Measurements from ENCODE around the gene DLGAP1.

DNA sequence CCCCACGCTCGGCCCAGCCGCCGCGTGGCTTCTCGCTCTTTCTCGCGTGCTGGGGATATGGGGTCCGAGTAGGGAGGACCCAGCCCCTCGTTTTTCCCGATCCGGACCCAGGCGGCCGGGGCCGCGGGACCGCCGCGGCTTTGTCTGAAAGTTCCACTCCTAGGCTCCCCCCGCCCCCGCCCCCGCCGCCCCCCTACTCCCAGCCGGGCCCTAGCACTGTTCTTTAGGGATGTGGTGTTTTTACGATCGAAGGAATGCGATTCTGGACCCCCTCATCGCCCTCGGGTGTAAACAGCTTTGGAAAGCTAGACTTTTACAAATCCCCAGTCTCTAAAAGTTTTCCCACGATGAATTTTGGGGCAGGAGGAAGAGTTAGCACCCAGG lies 1004.3 kb downstream of the DLGAP1 start:
- TF ChIP-seq HDGF (IDR thresholded peaks at IDR 0.05; ENCODE audit: borderline replicate concordance), result no peak
- no peak for TF ChIP-seq SP1 (IDR thresholded peaks at IDR 0.05)
- TF ChIP-seq FOXK2 (IDR thresholded peaks at IDR 0.05), result no peak
- TF ChIP-seq BHLHE40 (IDR thresholded peaks at IDR 0.05; ENCODE audit: borderline replicate concordance), result no peak
- TF ChIP-seq CTBP1 (IDR thresholded peaks at IDR 0.05; ENCODE audit: borderline replicate concordance), result no peak
- no peak for TF ChIP-seq ARNT (IDR thresholded peaks at IDR 0.05)
- TF ChIP-seq TARDBP (IDR thresholded peaks at IDR 0.05), result no peak
- TF ChIP-seq FOXA1 (IDR thresholded peaks at IDR 0.05), result no peak
- TF ChIP-seq ZNF384 (IDR thresholded peaks at IDR 0.05), result no peak
- TF ChIP-seq L3MBTL2 (conservative IDR thresholded peaks at IDR 0.05), result no peak
- no peak for TF ChIP-seq FOXM1 (IDR thresholded peaks at IDR 0.05; ENCODE audit: borderline replicate concordance)
- TF ChIP-seq, protein P1, sequence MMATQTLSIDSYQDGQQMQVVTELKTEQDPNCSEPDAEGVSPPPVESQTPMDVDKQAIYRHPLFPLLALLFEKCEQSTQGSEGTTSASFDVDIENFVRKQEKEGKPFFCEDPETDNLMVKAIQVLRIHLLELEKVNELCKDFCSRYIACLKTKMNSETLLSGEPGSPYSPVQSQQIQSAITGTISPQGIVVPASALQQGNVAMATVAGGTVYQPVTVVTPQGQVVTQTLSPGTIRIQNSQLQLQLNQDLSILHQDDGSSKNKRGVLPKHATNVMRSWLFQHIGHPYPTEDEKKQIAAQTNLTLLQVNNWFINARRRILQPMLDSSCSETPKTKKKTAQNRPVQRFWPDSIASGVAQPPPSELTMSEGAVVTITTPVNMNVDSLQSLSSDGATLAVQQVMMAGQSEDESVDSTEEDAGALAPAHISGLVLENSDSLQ (IDR thresholded peaks at IDR 0.05), result no peak
- TF ChIP-seq SUZ12 (IDR thresholded peaks at IDR 0.05), result no peak
